Measurements from ENCODE around the gene PRKCE.

- TF ChIP-seq CTCF (conservative IDR thresholded peaks at IDR 0.05; ENCODE audit: low read length), result no peak
- no peak for TF ChIP-seq EZH2phosphoT487 (IDR thresholded peaks at IDR 0.05; ENCODE audit: borderline replicate concordance, low read depth, low read length)
These were observed 338.7 kb downstream of the PRKCE start for GRCh38 chr2:45990131-45990530.

All from OCI-LY7 (cell line).